Type B pancreatic cell (in vitro differentiated cells): ENCODE measurements around the gene NSUN7. TPM values are rescaled to one million over a fixed set of nuclear protein-coding genes. Genes with fewer than 3 reads are reported as not detected.
"Not testable (repeated sequence)": the region's sequence is repeated elsewhere in the genome, so short reads cannot be mapped to it uniquely, and the experiment has no call there.

ENCODE experiments used
- DNase-seq: peaks from one replicate; pipeline ENCODE4 v3.0.0; 2021; ENCODE audit warnings: mixed read lengths; ENCODE audit not compliant: unreplicated experiment; ENCODE audit errors: extremely low spot score
- H3K27ac Mint-ChIP-seq: 2 replicates; pipeline ENCODE4 v1.8.0; 2021; ENCODE audit warnings: mild to moderate bottlenecking, mixed read lengths
- H3K27me3 Mint-ChIP-seq: 2 replicates; pipeline ENCODE4 v1.8.0; 2021; ENCODE audit warnings: mixed read lengths
- H3K36me3 Mint-ChIP-seq: 2 replicates; pipeline ENCODE4 v1.8.0; 2021; ENCODE audit warnings: mixed read lengths
- H3K4me1 Mint-ChIP-seq: one replicate; pipeline ENCODE4 v1.8.0; 2021; ENCODE audit warnings: mixed read lengths; ENCODE audit not compliant: unreplicated experiment
- H3K4me3 Mint-ChIP-seq: 2 replicates; pipeline ENCODE4 v1.8.0; 2021; ENCODE audit warnings: mild to moderate bottlenecking, mixed read lengths
- H3K9me3 Mint-ChIP-seq: 2 replicates; pipeline ENCODE4 v1.8.0; 2021; ENCODE audit warnings: mixed read lengths
- total RNA-seq: library from RNA; stranded (reverse); gene quantifications from 2 replicates; pipeline ENCODE4 v1.2.1, GENCODE V29; 2021; ENCODE audit warnings: low replicate concordance
- TF ChIP-seq, protein P1 (sequence below): fragments of 200-600 bp; sonication (generic); conservative IDR thresholded peaks from 2 replicates; pipeline ENCODE4 v1.5.0; 2021; ENCODE audit warnings: antibody characterized with exemption, mild to moderate bottlenecking

Gene NSUN7
- total RNA-seq, 1 donor from 2014 or later, result 8.3 TPM

- H3K27ac Mint-ChIP-seq, result no peak overlapping the region
- H3K4me1 Mint-ChIP-seq, result no peaks in the 10 kb centered on the region
- H3K27me3 Mint-ChIP-seq, result no peaks in the 10 kb centered on the region
- no peak for DNase-seq
- no peaks in the 10 kb centered on the region for H3K9me3 Mint-ChIP-seq
- TF ChIP-seq, protein P1, sequence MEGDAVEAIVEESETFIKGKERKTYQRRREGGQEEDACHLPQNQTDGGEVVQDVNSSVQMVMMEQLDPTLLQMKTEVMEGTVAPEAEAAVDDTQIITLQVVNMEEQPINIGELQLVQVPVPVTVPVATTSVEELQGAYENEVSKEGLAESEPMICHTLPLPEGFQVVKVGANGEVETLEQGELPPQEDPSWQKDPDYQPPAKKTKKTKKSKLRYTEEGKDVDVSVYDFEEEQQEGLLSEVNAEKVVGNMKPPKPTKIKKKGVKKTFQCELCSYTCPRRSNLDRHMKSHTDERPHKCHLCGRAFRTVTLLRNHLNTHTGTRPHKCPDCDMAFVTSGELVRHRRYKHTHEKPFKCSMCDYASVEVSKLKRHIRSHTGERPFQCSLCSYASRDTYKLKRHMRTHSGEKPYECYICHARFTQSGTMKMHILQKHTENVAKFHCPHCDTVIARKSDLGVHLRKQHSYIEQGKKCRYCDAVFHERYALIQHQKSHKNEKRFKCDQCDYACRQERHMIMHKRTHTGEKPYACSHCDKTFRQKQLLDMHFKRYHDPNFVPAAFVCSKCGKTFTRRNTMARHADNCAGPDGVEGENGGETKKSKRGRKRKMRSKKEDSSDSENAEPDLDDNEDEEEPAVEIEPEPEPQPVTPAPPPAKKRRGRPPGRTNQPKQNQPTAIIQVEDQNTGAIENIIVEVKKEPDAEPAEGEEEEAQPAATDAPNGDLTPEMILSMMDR, result no peak
- H3K36me3 Mint-ChIP-seq, result no peaks in the 10 kb centered on the region
- no peak overlapping the region for H3K4me3 Mint-ChIP-seq
Measured at GRCh38 chr4:40800064-40800463, 50.3 kb downstream of the NSUN7 start.

DNA sequence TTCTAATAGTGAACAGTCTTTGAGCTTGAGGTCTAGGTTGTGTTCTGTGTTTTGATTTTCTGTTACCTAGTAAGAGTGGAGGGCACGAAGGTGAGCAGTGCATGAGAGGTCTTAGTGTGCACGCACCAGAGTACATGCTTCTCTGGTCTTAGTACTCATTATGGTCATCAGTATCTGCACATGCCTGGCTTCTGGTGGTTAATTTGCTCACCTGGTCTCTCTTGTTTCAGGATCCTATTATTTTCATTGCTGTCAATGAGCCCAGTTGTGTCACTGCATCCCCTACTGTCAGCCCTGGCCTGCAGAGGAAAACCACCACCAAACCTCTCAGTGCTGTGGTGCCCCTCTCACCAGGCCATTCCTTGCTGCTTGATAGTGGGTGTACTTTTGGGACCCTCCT lies 54.8 kb downstream of the NSUN7 start:
- H3K4me3 Mint-ChIP-seq, result no peak overlapping the region
- H3K36me3 Mint-ChIP-seq, result no peaks in the 10 kb centered on the region
- H3K9me3 Mint-ChIP-seq, result no peaks in the 10 kb centered on the region
- no peak overlapping the region for H3K27ac Mint-ChIP-seq
- no peaks in the 10 kb centered on the region for H3K27me3 Mint-ChIP-seq
- peaks cover 3% of the 10 kb centered on the region for H3K4me1 Mint-ChIP-seq
- DNase-seq, result no peak
- TF ChIP-seq, protein P1, result no peak

DNA sequence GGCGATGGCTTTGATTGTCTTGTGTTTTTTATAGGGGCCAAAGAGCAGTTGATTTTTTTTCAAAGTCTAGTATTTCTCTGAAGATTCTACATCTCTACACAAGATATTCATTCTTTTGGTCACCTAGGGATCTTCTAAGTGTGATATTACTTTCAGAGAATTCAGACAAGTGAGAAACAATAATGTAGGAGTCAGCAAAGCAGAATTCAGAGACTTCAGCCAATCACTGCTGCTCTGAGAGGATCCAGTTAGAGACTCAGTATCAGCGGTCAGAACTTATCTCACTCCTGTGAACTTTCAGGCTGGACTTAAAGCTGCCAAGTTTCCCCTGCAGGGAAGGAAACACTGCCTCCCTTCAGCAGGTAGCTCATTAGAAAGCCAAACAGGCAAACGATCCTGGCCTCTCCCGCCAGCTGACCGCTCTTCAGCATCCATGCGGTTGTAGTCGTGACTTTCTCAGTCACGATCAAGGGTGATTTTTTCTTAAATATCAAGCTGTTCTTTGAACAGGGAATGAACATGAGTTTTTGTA lies 59.2 kb downstream of the NSUN7 start:
- no peaks in the 10 kb centered on the region for H3K9me3 Mint-ChIP-seq
- TF ChIP-seq, protein P1, result no peak
- no peak overlapping the region for H3K27ac Mint-ChIP-seq
- no peaks in the 10 kb centered on the region for H3K36me3 Mint-ChIP-seq
- no peak overlapping the region for H3K4me3 Mint-ChIP-seq
- no peaks in the 10 kb centered on the region for H3K27me3 Mint-ChIP-seq
- peaks cover 3% of the 10 kb centered on the region for H3K4me1 Mint-ChIP-seq
- DNase-seq, result no peak

GRCh38 chr4:40811956-40812355 lies 62.2 kb downstream of the NSUN7 start:
- no peak for DNase-seq
- H3K27ac Mint-ChIP-seq, result no peak overlapping the region
- H3K9me3 Mint-ChIP-seq, result no peaks in the 10 kb centered on the region

GRCh38 chr4:40812386-40812785 lies 62.6 kb downstream of the NSUN7 start:
- H3K27ac Mint-ChIP-seq, result no peak overlapping the region
- no peaks in the 10 kb centered on the region for H3K4me1 Mint-ChIP-seq
- H3K36me3 Mint-ChIP-seq, result peaks cover 3% of the 10 kb centered on the region
- no peak overlapping the region for H3K4me3 Mint-ChIP-seq
- no peaks in the 10 kb centered on the region for H3K27me3 Mint-ChIP-seq
- H3K9me3 Mint-ChIP-seq, result no peaks in the 10 kb centered on the region
- no peak for DNase-seq
- TF ChIP-seq, protein P1, result no peak

More at GRCh38 chr4:40811956-40812355, 62.2 kb downstream of the NSUN7 start:
- TF ChIP-seq, protein P1, result no peak
- peaks cover 1% of the 10 kb centered on the region for H3K4me1 Mint-ChIP-seq
- H3K27me3 Mint-ChIP-seq, result no peaks in the 10 kb centered on the region
- no peak overlapping the region for H3K4me3 Mint-ChIP-seq
- H3K36me3 Mint-ChIP-seq, result peaks cover 3% of the 10 kb centered on the region

- Mint-ChIP-seq H3K27me3 (no peaks in the 10 kb centered on the region), H3K27ac (no peak overlapping the region), H3K4me3 (no peak overlapping the region), H3K4me1 (no peaks in the 10 kb centered on the region), H3K36me3 (peaks cover 8% of the 10 kb centered on the region), H3K9me3 (no peaks in the 10 kb centered on the region)
- no peak for DNase-seq
- TF ChIP-seq, protein P1, result no peak
Measured at GRCh38 chr4:40812856-40813255, 63.1 kb downstream of the NSUN7 start.

DNA sequence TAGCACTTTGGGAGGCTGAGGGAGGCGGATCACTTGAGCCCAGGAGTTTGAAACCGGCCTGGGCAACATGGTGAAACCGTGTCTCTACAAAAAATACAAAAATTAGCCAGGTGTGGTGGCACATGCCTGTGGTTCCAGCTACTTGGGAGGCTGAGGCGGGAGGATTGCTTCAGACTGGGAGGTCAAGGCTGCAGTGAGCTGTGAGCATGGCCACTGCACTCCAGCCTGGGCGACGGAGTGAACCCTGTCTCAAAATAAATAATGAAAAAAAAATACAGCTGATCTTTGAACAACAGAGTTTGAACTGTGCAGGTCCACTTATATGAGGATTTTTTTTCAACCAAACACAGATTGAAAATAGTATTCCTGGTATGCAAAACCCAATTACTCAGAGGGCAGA lies 67.4 kb downstream of the NSUN7 start:
- H3K4me3 Mint-ChIP-seq, H3K27me3 Mint-ChIP-seq, H3K4me1 Mint-ChIP-seq, DNase-seq, H3K27ac Mint-ChIP-seq, H3K9me3 Mint-ChIP-seq: not testable (repeated sequence)
- peaks cover 15% of the 10 kb centered on the region for H3K36me3 Mint-ChIP-seq
